ENCODE results near the gene PKDCC. TPM values are rescaled to one million over a fixed set of nuclear protein-coding genes. Genes with fewer than 3 reads are reported as not detected.

Gene PKDCC
- total and polyA plus RNA-seq, 2 of the 13 experiments (the other 11 are each of a cell fraction or from before 2014, with no cell fraction given): 52.6 to 58.8 TPM

DNA sequence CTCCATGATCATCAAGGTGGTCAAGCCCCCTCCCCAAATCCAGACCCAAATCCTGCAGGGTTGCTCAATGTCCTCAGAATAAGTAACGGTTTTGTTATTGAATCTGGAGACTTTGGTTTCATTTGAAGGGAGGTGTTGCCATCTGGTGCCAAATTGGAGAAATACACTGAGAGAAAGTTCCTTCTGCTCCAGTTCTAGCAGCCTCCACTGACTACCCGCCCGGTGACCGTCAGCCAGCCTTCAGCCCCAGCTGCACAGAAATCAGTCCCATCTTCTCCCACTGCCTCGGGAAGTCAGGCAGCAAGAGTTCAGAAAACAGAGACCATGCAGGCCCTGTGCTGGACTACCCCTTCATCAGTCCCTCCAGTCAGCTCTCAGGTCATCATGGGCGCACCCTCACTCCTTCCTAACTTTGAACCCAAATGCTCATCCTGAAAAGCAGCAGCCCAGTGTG, 38.7 kb downstream of the PKDCC start (continued):
- TF ChIP-seq PBX3 (CRISPR knock-in tag; IDR thresholded peaks at IDR 0.05; ENCODE audit: borderline replicate concordance) (no peak), UBTF (CRISPR knock-in tag; IDR thresholded peaks at IDR 0.05) (no peak), ZNF367 (CRISPR knock-in tag; IDR thresholded peaks at IDR 0.05; ENCODE audit: borderline replicate concordance) (peak; percentile 40; the same call in 1 of the 2 replicates), CTCF (CRISPR knock-in tag; IDR thresholded peaks at IDR 0.05) (peak; percentile 94), HNRNPL (IDR thresholded peaks at IDR 0.05; ENCODE audit: low read depth, low read length) (no peak), CEBPG (CRISPR knock-in tag; IDR thresholded peaks at IDR 0.05) (peak; percentile 66), ZBTB8A (CRISPR knock-in tag; IDR thresholded peaks at IDR 0.05; ENCODE audit: borderline replicate concordance, low read depth) (no peak), ZFP90 (CRISPR knock-in tag; IDR thresholded peaks at IDR 0.05; ENCODE audit: borderline replicate concordance) (peak; percentile 79; the same call in 1 of the 2 replicates), ZNF543 (CRISPR knock-in tag; IDR thresholded peaks at IDR 0.05) (no peak), ELF1 (CRISPR knock-in tag; IDR thresholded peaks at IDR 0.05) (no peak), KDM5B (CRISPR knock-in tag; IDR thresholded peaks at IDR 0.05; ENCODE audit: borderline replicate concordance) (0 out of 2 replicates have a peak, but pooled peaks have one; percentile 51), ZNF556 (CRISPR knock-in tag; IDR thresholded peaks at IDR 0.05; ENCODE audit: borderline replicate concordance) (peak; percentile 45; the same call in 1 of the 2 replicates), THAP11 (CRISPR knock-in tag; IDR thresholded peaks at IDR 0.05) (0 out of 2 replicates have a peak, but pooled peaks have one; percentile 9), MYNN (CRISPR knock-in tag; IDR thresholded peaks at IDR 0.05; ENCODE audit: low read depth) (peak; percentile 25; the same call in 1 of the 2 replicates), ZNF430 (CRISPR knock-in tag; IDR thresholded peaks at IDR 0.05) (0 out of 2 replicates have a peak, but pooled peaks have one; percentile 40), AKNA (CRISPR knock-in tag; IDR thresholded peaks at IDR 0.05; ENCODE audit: borderline replicate concordance) (no peak), MZF1 (CRISPR knock-in tag; IDR thresholded peaks at IDR 0.05; ENCODE audit: borderline replicate concordance) (no peak), ZNF292 (CRISPR knock-in tag; IDR thresholded peaks at IDR 0.05; ENCODE audit: borderline replicate concordance, low read depth) (peak; percentile 74; the same call in 1 of the 2 replicates)

Data from HepG2 (cell line).